Endothelial cell of umbilical vein (primary cell): Measurements from ENCODE around the gene CEMIP. TPM values are rescaled to one million over a fixed set of nuclear protein-coding genes. Genes with fewer than 3 reads are reported as not detected.

Experiments used
- BruUV-seq: library from RNA; stranded (reverse); fragments of 400-500 nt; replicated peaks from 2 replicates; lab custom pipeline; 2021; lab: Mats Ljungman, UMichigan
- CTCF ChIA-PET: fragments of 300-600, 350-600 bp; sonication (Branson Sonifier 250); formaldehyde crosslinking; loops from one replicate; lab custom pipeline; 2021; ENCODE audit warnings: antibody characterized with exemption, inconsistent platforms; lab: Charles Lee
- POLR2A ChIA-PET: fragments of 300-600, 350-600 bp; sonication (Branson Sonifier 250); formaldehyde crosslinking; loops from one replicate; lab custom pipeline; 2021; ENCODE audit warnings: antibody characterized with exemption, inconsistent platforms; lab: Charles Lee
- DNase-seq: peaks from one replicate; pipeline ENCODE4 v3.0.0-alpha.2; 2011; ENCODE audit warnings: low read depth, low spot score
- FAIRE-seq: peaks from 2 replicates; lab custom pipeline; 2011; peaks lifted over from hg19 to GRCh38; lab: Jason Lieb, UNC
- H2AFZ ChIP-seq: 2 replicates; pipeline ENCODE4 v1.6.0; 2012; ENCODE audit warnings: low read depth, low read length, control low read depth, inconsistent platforms
- H3K27ac ChIP-seq: 2 replicates; pipeline ENCODE4 v1.5.1; 2011; ENCODE audit warnings: low read depth, mild to moderate bottlenecking, control low read depth, low read length, moderate library complexity; ENCODE audit not compliant: insufficient read depth
- H3K27me3 ChIP-seq, 2 experiments: 2 replicates each; pipeline versions ENCODE4 v1.6.0 to v1.6.1; 2011; ENCODE audit warnings: low read length in 2 of 2, mixed read lengths in 1 of 2; ENCODE audit not compliant: control insufficient read depth in 2 of 2, insufficient read depth in 2 of 2
- H3K36me3 ChIP-seq, 2 experiments: 2 replicates in 1 of 2; 3 replicates in 1 of 2; pipeline ENCODE4 v1.5.1; 2011; ENCODE audit warnings: low read length in 2 of 2, mild to moderate bottlenecking in 1 of 2, moderate library complexity in 1 of 2; ENCODE audit not compliant: control insufficient read depth in 2 of 2, insufficient read depth in 2 of 2; ENCODE audit errors: extremely low read depth in 1 of 2
- H3K4me1 ChIP-seq: 3 replicates; pipeline ENCODE4 v1.5.1; 2011; ENCODE audit warnings: mild to moderate bottlenecking, low read length; ENCODE audit not compliant: control insufficient read depth, insufficient read depth; ENCODE audit errors: extremely low read depth
- H3K4me2 ChIP-seq: 2 replicates; pipeline ENCODE4 v1.6.1; 2011; ENCODE audit warnings: low read length, control low read depth, mixed read lengths; ENCODE audit not compliant: insufficient read depth
- H3K4me3 ChIP-seq, 3 experiments: fragments of 200-600 bp in 1 of 3; sonication (generic), shearing (Covaris generic) in 1 of 3; replicated peaks in 1 of 3; 2 replicates each; pipeline ENCODE4 v1.5.1; 2011 to 2016; ENCODE audit warnings: control low read depth in 3 of 3, low read length in 3 of 3, mild to moderate bottlenecking in 2 of 3, inconsistent platforms in 1 of 3, low read depth in 1 of 3, moderate library complexity in 1 of 3; ENCODE audit not compliant: insufficient read depth in 1 of 3
- H3K79me2 ChIP-seq: 2 replicates; pipeline ENCODE4 v1.6.0; 2012; ENCODE audit warnings: low read length, inconsistent platforms; ENCODE audit not compliant: control insufficient read depth, insufficient read depth
- H3K9ac ChIP-seq: replicated peaks from 2 replicates; pipeline ENCODE3; 2011; ENCODE audit warnings: low read length, control low read depth; ENCODE audit not compliant: insufficient read depth; ENCODE audit errors: extremely low read depth
- H3K9me1 ChIP-seq: replicated peaks from 3 replicates; pipeline ENCODE4 v1.6.0; 2011; ENCODE audit warnings: mild to moderate bottlenecking, low read length; ENCODE audit not compliant: control insufficient read depth, insufficient read depth; ENCODE audit errors: extremely low read depth
- H3K9me3 ChIP-seq: replicated peaks from 2 replicates; pipeline ENCODE4 v1.5.1; 2012; ENCODE audit warnings: low read length, inconsistent platforms; ENCODE audit not compliant: control insufficient read depth, insufficient read depth
- H4K20me1 ChIP-seq: replicated peaks from 2 replicates; pipeline ENCODE3; 2011; ENCODE audit warnings: mild to moderate bottlenecking, low read length; ENCODE audit not compliant: control insufficient read depth, insufficient read depth; ENCODE audit errors: extremely low read depth
- CTCF ChIP-seq, 2 donors: IDR thresholded peaks; 1 replicate in 1 of 2; 2 replicates in 1 of 2; pipeline ENCODE4 v1.5.1; 2011; ENCODE audit warnings: low read length in 2 of 2, mild to moderate bottlenecking in 2 of 2, moderate library complexity in 2 of 2, control low read depth in 1 of 2, inconsistent platforms in 1 of 2, low read depth in 1 of 2; ENCODE audit not compliant: insufficient read depth in 1 of 2; ENCODE audit errors: extremely low read depth in 1 of 2
- EZH2 ChIP-seq: IDR thresholded peaks from 2 replicates; pipeline ENCODE4 v1.6.1; 2012; ENCODE audit warnings: borderline replicate concordance, low read depth, mild to moderate bottlenecking, moderate library complexity, low read length, inconsistent platforms; ENCODE audit not compliant: severe bottlenecking
- FOS ChIP-seq: IDR thresholded peaks from 2 replicates; pipeline ENCODE4 v1.6.1; 2011; ENCODE audit warnings: mild to moderate bottlenecking, low read length, moderate library complexity, borderline replicate concordance; ENCODE audit not compliant: insufficient read depth
- GATA2 ChIP-seq: IDR thresholded peaks from 2 replicates; pipeline ENCODE4 v1.7.0; 2011; ENCODE audit warnings: low read depth, mild to moderate bottlenecking, moderate library complexity, mixed read lengths, low read length; ENCODE audit not compliant: insufficient read length, insufficient read depth
- JUN ChIP-seq: IDR thresholded peaks from 2 replicates; pipeline ENCODE4 v1.6.1; 2011; ENCODE audit warnings: borderline replicate concordance, low read depth; ENCODE audit not compliant: insufficient read length, insufficient read depth
- MAX ChIP-seq: IDR thresholded peaks from 2 replicates; pipeline ENCODE4 v1.6.1; 2011; ENCODE audit not compliant: insufficient read depth, insufficient read length
- MYC ChIP-seq: IDR thresholded peaks from one replicate; pipeline ENCODE4 v1.6.1; 2011; ENCODE audit warnings: mild to moderate bottlenecking, low read depth, low read length
- POLR2A ChIP-seq: IDR thresholded peaks from 2 replicates; pipeline ENCODE4 v1.6.1; 2012; ENCODE audit warnings: low read depth, mild to moderate bottlenecking, control low read depth, low read length
- POLR2AphosphoS5 ChIP-seq: IDR thresholded peaks from 2 replicates; pipeline ENCODE4 v1.6.1; 2012; ENCODE audit warnings: low read depth, mild to moderate bottlenecking, control low read depth, low read length, moderate library complexity; ENCODE audit not compliant: insufficient read depth
- dilution Hi-C: fragments of 300-500 bp; cut with MboI; formaldehyde crosslinking; loops from one replicate; pipeline ENCODE4 v1.15.0; 2019; ENCODE audit warnings: low sequenced_read_pairs; ENCODE audit not compliant: extremely low pct_ligation_motif_present
- intact Hi-C: fragments of 100-400 bp; cut with micrococcal nuclease; formaldehyde crosslinking; loops from one replicate; pipeline ENCODE4 v1.10.0; 2022
- polyA plus RNA-seq, 4 experiments: library from polyadenylated mRNA; depleted of rRNA in 3 of 4; stranded (reverse) in 3 of 4; unstranded in 1 of 4; fragments of >200 nt; gene quantifications; 2 replicates each; pipeline versions ENCODE4 v1.2.1 to v1.2.3, GENCODE V29; 2011 to 2012; ENCODE audit warnings: missing spikeins in 1 of 4
- total RNA-seq: library from RNA; stranded (reverse); gene quantifications from 2 replicates; pipeline ENCODE4 v1.2.3, GENCODE V29; 2021

CEMIP gene
- total and polyA plus RNA-seq, 2 donors (not counting 3 experiments of a cell fraction or from before 2014, with no cell fraction given) = 0.01 TPM; not detected in 1

GRCh38 chr15:80989518-80990478 is 210.6 kb downstream of the CEMIP start, which contains the start of gene MESD:
TSS of gene MESD (minus strand) at chr15:80989819. CDS start at chr15:80989791, 28 bp downstream.
- FAIRE-seq = peak; percentile 98
- BruUV-seq = TSS peak; percentile 97

More at GRCh38 chr15:80989518-80990478, 210.6 kb downstream of the CEMIP start, which contains the start of gene MESD:
- ChIA-PET POLR2A (interaction anchor here (0.6 kb wide), 1 partner anchor 1986 kb away, joined by 3 read pairs; no protein-coding TSS in a partner anchor), CTCF (interaction anchor here (0.9 to 4.8 kb wide), 6 partner anchors 12 to 276 kb away, joined by 3 to 37 read pairs (median 12); partner anchors contain the start of gene TLNRD1)
- H3K4me3 ChIP-seq = peak within 1 kb of the TSS; percentile 61 to 86 (median 77)
- H2AFZ ChIP-seq = peak within 1 kb of the TSS; percentile 96
- intact Hi-C loops (loop anchor here (1.0 to 10.0 kb wide), 3 partner anchors 11 to 1155 kb away; partner anchors contain the start of genes STARD5 and TLNRD1), dilution Hi-C loops (no loop called here)
- H3K4me1 ChIP-seq = peaks cover 18% of the 10 kb centered on the region
- TF ChIP-seq JUN = no peak
- TF ChIP-seq GATA2 = no peak
- TF ChIP-seq CTCF (IDR thresholded peaks at IDR 0.05; ENCODE audit: extremely low read depth in 1 of 2, insufficient read depth in 1 of 2, low read depth in 1 of 2, low read length in 2 of 2) = no peak
- TF ChIP-seq POLR2AphosphoS5 = peak; percentile 80
- peak; percentile 95 for TF ChIP-seq POLR2A
- peak; percentile 29 for TF ChIP-seq MYC
- TF ChIP-seq FOS = no peak
- TF ChIP-seq EZH2 = no peak
- TF ChIP-seq MAX = no peak
- no peaks in the 10 kb centered on the region for H3K9me3 ChIP-seq
- peak within 1 kb of the TSS; percentile 90 for H3K9ac ChIP-seq
- H4K20me1 ChIP-seq = peaks cover 2% of the 10 kb centered on the region
- no peaks in the 10 kb centered on the region for H3K27me3 ChIP-seq
- H3K4me2 ChIP-seq = peak within 1 kb of the TSS; percentile 96
- peak; percentile 96 for DNase-seq
- peak within 1 kb of the TSS; percentile 75 for H3K27ac ChIP-seq
- peaks cover 43% of the 10 kb centered on the region for H3K79me2 ChIP-seq
- no peaks in the 10 kb centered on the region for H3K9me1 ChIP-seq
- no peaks in the 10 kb centered on the region for H3K36me3 ChIP-seq
